Smooth muscle cell (in vitro differentiated cells): ENCODE data around the gene RGS17. TPM values are rescaled to one million over a fixed set of nuclear protein-coding genes. Genes with fewer than 3 reads are reported as not detected.

Source experiments
- DNase-seq: peaks from one replicate; lab custom pipeline; 2025; ENCODE audit not compliant: unreplicated experiment; lab: John Stamatoyannopoulos, UW
- H2AFZ ChIP-seq: fragments of 200-600 bp; sonication (generic); 2 replicates; pipeline ENCODE4 v1.6.0; 2016; ENCODE audit warnings: antibody characterized with exemption, low read depth, mild to moderate bottlenecking
- H3F3A ChIP-seq: fragments of 200-600 bp; sonication (generic); 2 replicates; pipeline ENCODE4 v1.6.0; 2017; ENCODE audit warnings: antibody characterized with exemption, low read depth
- H3K27ac ChIP-seq: fragments of 200-600 bp; sonication (generic); 2 replicates; pipeline ENCODE4 v1.5.1; 2016; ENCODE audit warnings: low read depth, mild to moderate bottlenecking
- H3K27me3 ChIP-seq: fragments of 200-600 bp; sonication (generic); 2 replicates; pipeline ENCODE4 v1.6.1; 2016; ENCODE audit warnings: low read depth, mild to moderate bottlenecking
- H3K36me3 ChIP-seq: fragments of 200-600 bp; sonication (generic); 2 replicates; pipeline ENCODE4 v1.5.1; 2016; ENCODE audit warnings: low read depth
- H3K4me1 ChIP-seq: fragments of 200-600 bp; sonication (generic); 2 replicates; pipeline ENCODE4 v1.5.1; 2016; ENCODE audit warnings: low read depth
- H3K4me2 ChIP-seq: fragments of 200-600 bp; sonication (generic); 2 replicates; pipeline ENCODE4 v1.6.0; 2016; ENCODE audit warnings: mild to moderate bottlenecking
- H3K4me3 ChIP-seq: fragments of 200-600 bp; sonication (generic); 2 replicates; pipeline ENCODE4 v1.5.1; 2016; ENCODE audit warnings: mild to moderate bottlenecking
- H3K79me2 ChIP-seq: fragments of 200-600 bp; sonication (generic); 2 replicates; pipeline ENCODE4 v1.6.0; 2016; ENCODE audit warnings: low read depth, mild to moderate bottlenecking
- H3K9ac ChIP-seq: fragments of 200-600 bp; sonication (generic); 2 replicates; pipeline ENCODE4 v1.6.0; 2016; ENCODE audit warnings: low read depth
- H3K9me3 ChIP-seq: fragments of 200-600 bp; sonication (generic); replicated peaks from 2 replicates; pipeline ENCODE4 v1.5.1; 2016; ENCODE audit warnings: low read depth
- H4K20me1 ChIP-seq: fragments of 200-600 bp; sonication (generic); 2 replicates; pipeline ENCODE4 v1.6.0; 2016; ENCODE audit warnings: low read depth
- CTCF ChIP-seq: fragments of 200-600 bp; sonication (generic); IDR thresholded peaks from 2 replicates; pipeline ENCODE4 v1.5.1; 2017; ENCODE audit warnings: borderline replicate concordance, mild to moderate bottlenecking, antibody characterized with exemption; ENCODE audit not compliant: insufficient read depth, poor library complexity, severe bottlenecking
- WGBS: methylation state at CpG from one replicate; pipeline ENCODE4 v1.1.7; 2016; ENCODE audit warnings: low lambda C conversion rate; 5-methylcytosine and 5-hydroxymethylcytosine counted together
- polyA plus RNA-seq: library from polyadenylated mRNA; unstranded; fragments of >200 nt; fragmentation: Nextera tagmentation; extraction: Ambion mirVana; gene quantifications from 2 replicates; pipeline ENCODE4 v1.2.1, GENCODE V29; 2016
- total RNA-seq: library from RNA; depleted of rRNA; stranded (reverse); fragments of >200 nt; gene quantifications from 2 replicates; pipeline ENCODE4 v1.2.3, GENCODE V29; 2014

Gene RGS17
- total and polyA plus RNA-seq, 2 experiments from 2014 or later: 1.7 to 2.7 TPM

GRCh38 chr6:153084393-153084792 is 46.7 kb downstream of the RGS17 start:
- Histone ChIP-seq H2AFZ (no peak overlapping the region), H3K9ac (no peak overlapping the region), H3F3A (peaks cover 4% of the 10 kb centered on the region), H3K4me1 (peaks cover 9% of the 10 kb centered on the region), H3K4me2 (peak overlapping the region; percentile 41), H4K20me1 (no peaks in the 10 kb centered on the region), H3K4me3 (no peak overlapping the region), H3K27me3 (no peaks in the 10 kb centered on the region), H3K36me3 (no peaks in the 10 kb centered on the region), H3K9me3 (no peaks in the 10 kb centered on the region), H3K79me2 (no peaks in the 10 kb centered on the region), H3K27ac (peak overlapping the region; percentile 53)
- TF ChIP-seq CTCF: no peak
- no peak for DNase-seq
- WGBS: 62% methylated on average over 3 of the region's 3 CpGs

GRCh38 chr6:153083869-153084268 is 47.2 kb downstream of the RGS17 start:
- no peak for DNase-seq
- Histone ChIP-seq H3F3A (peaks cover 4% of the 10 kb centered on the region), H3K27me3 (no peaks in the 10 kb centered on the region), H3K9me3 (no peaks in the 10 kb centered on the region), H3K79me2 (no peaks in the 10 kb centered on the region), H3K4me2 (no peak overlapping the region), H4K20me1 (no peaks in the 10 kb centered on the region), H3K4me3 (no peak overlapping the region), H3K36me3 (no peaks in the 10 kb centered on the region), H3K4me1 (peaks cover 9% of the 10 kb centered on the region), H2AFZ (no peak overlapping the region), H3K9ac (no peak overlapping the region), H3K27ac (no peak overlapping the region)
- TF ChIP-seq CTCF: no peak

GRCh38 chr6:153081914-153082313 is 49.2 kb downstream of the RGS17 start:
- no peak overlapping the region for H3K4me2 ChIP-seq
- no peak for DNase-seq
- H3K36me3 ChIP-seq: no peaks in the 10 kb centered on the region
- H4K20me1 ChIP-seq: no peaks in the 10 kb centered on the region
- H3K4me3 ChIP-seq: no peak overlapping the region
- no peak overlapping the region for H2AFZ ChIP-seq
- H3K9me3 ChIP-seq: no peaks in the 10 kb centered on the region
- TF ChIP-seq CTCF: no peak
- peaks cover 4% of the 10 kb centered on the region for H3F3A ChIP-seq
- peaks cover 9% of the 10 kb centered on the region for H3K4me1 ChIP-seq
- H3K79me2 ChIP-seq: no peaks in the 10 kb centered on the region
- no peak overlapping the region for H3K27ac ChIP-seq
- no peak overlapping the region for H3K9ac ChIP-seq
- 88% methylated on average over 2 of the region's 2 CpGs for WGBS
- H3K27me3 ChIP-seq: no peaks in the 10 kb centered on the region

GRCh38 chr6:153076431-153076830 is 54.7 kb downstream of the RGS17 start:
- no peak overlapping the region for H2AFZ ChIP-seq
- H3K9me3 ChIP-seq: no peaks in the 10 kb centered on the region
- H3K36me3 ChIP-seq: no peaks in the 10 kb centered on the region
- H3K27ac ChIP-seq: no peak overlapping the region
- no peaks in the 10 kb centered on the region for H3K79me2 ChIP-seq
- no peak overlapping the region for H3K9ac ChIP-seq
- H3K4me1 ChIP-seq: no peaks in the 10 kb centered on the region
- H3F3A ChIP-seq: no peaks in the 10 kb centered on the region
- H3K4me3 ChIP-seq: no peak overlapping the region
- no peaks in the 10 kb centered on the region for H4K20me1 ChIP-seq
- whole genome bisulfite sequencing: 95% methylated on average over 5 of the region's 5 CpGs
- no peak for TF ChIP-seq CTCF
- H3K27me3 ChIP-seq: no peaks in the 10 kb centered on the region
- H3K4me2 ChIP-seq: no peak overlapping the region
- DNase-seq: no peak
